ENCODE data around the gene ZNF217. TPM values are rescaled to one million over a fixed set of nuclear protein-coding genes. Genes with fewer than 3 reads are reported as not detected.
"Not testable (repeated sequence)": the region's sequence is repeated elsewhere in the genome, so short reads cannot be mapped to it uniquely, and the experiment has no call there.

ZNF217 gene
- total and polyA plus RNA-seq, 9 of the 15 experiments (the other 6 are each of a cell fraction or from before 2014, with no cell fraction given) = 3.0 to 41.8 (median 16.8) TPM

GRCh38 chr20:53590122-53590521 is 3.5 kb downstream of the ZNF217 start:
- H2AFZ ChIP-seq (ENCODE audit: low read depth, low read length); POLR2A ChIA-PET; H3K4me1 ChIP-seq (replicated peaks in 1 of 2; ENCODE audit: control insufficient read depth in 2 of 2, insufficient read depth in 2 of 2, low read length in 2 of 2); BruUV-seq (replicated peaks); CTCF ChIA-PET (ENCODE audit: low intra/inter-chr PET ratio); FAIRE-seq; H3K9me1 ChIP-seq (ENCODE audit: control insufficient read depth, insufficient read depth, low read length); in situ Hi-C loops (cut with MboI); H3K9me3 ChIP-seq (replicated peaks; ENCODE audit: control insufficient read depth, insufficient read depth, low read depth, low read length); ATAC-seq; H3K36me3 ChIP-seq (ENCODE audit: control insufficient read depth, insufficient read depth, low read length); H3K27me3 ChIP-seq (ENCODE audit: control insufficient read depth in 2 of 2, insufficient read depth in 2 of 2, low read length in 2 of 2); H4K20me1 ChIP-seq (replicated peaks; ENCODE audit: control insufficient read depth, insufficient read depth, low read length); DNase-seq (ENCODE audit: extremely low read depth in 1 of 4, low spot score in 3 of 4): not testable (repeated sequence)
- peaks cover 84% of the 10 kb centered on the region for H3K79me2 ChIP-seq (ENCODE audit: control insufficient read depth, insufficient read depth, low read length)
- TF ChIP-seq ZBTB11 (CRISPR knock-in tag; IDR thresholded peaks at IDR 0.05) (peak in 1 of 3 experiments; percentile 87; a peak in 2 of 6 replicates), MLLT1 (IDR thresholded peaks at IDR 0.05) (peak in 1 of 2 experiments; percentile 16; a peak in 1 of 4 replicates)
- peak overlapping the region; percentile 81; the same call in 1 of the 2 replicates for H3K4me2 ChIP-seq (ENCODE audit: insufficient read depth, low read length)
- intact Hi-C loops (cut with micrococcal nuclease) = loop anchor here (5.0 kb wide), 2 partner anchors 327 to 347 kb away; no protein-coding TSS in a partner anchor
- peak overlapping the region; percentile 90; the same call in 1 of the 2 replicates for H3K4me3 ChIP-seq
- H3K27ac ChIP-seq (ENCODE audit: extremely low read depth, low read depth, low read length) = peak overlapping the region; percentile 93
- WGBS (ENCODE audit: insufficient coverage, low coverage, missing lambda C conversion rate) = 20% methylated on average over 2 of the region's 2 CpGs
- peak overlapping the region in 1 of 2 experiments; percentile 90; a peak in 2 of 4 replicates for H3K9ac ChIP-seq (ENCODE audit: insufficient read depth in 1 of 2, low read depth in 2 of 2, low read length in 2 of 2)
